H9 (cell line): ENCODE results near the gene GSX2. TPM values are rescaled to one million over a fixed set of nuclear protein-coding genes. Genes with fewer than 3 reads are reported as not detected.

ENCODE experiments used
- DNase-seq: peaks from one replicate; pipeline ENCODE4 v3.0.0-alpha.2; 2017
- H2AFZ ChIP-seq: one replicate; pipeline ENCODE4 v1.6.1; 2013; ENCODE audit warnings: mild to moderate bottlenecking, low read length, control low read depth, moderate library complexity
- H2AK5ac ChIP-seq: 2 replicates; pipeline ENCODE4 v1.6.1; 2013; ENCODE audit warnings: low read length, control low read depth, mixed read lengths; ENCODE audit not compliant: insufficient read length
- H2BK120ac ChIP-seq: one replicate; pipeline ENCODE4 v1.6.1; 2013; ENCODE audit warnings: low read depth, mild to moderate bottlenecking, low read length, control low read depth, inconsistent platforms; ENCODE audit not compliant: poor library complexity, severe bottlenecking
- H2BK12ac ChIP-seq: 2 replicates; pipeline ENCODE4 v1.6.1; 2013; ENCODE audit warnings: low read length, control low read depth, mixed read lengths, low read depth; ENCODE audit not compliant: insufficient read length
- H2BK15ac ChIP-seq: 2 replicates; pipeline ENCODE4 v1.6.1; 2013; ENCODE audit warnings: low read depth, low read length, control low read depth
- H2BK20ac ChIP-seq: one replicate; pipeline ENCODE4 v1.6.1; 2013; ENCODE audit warnings: low read depth, mild to moderate bottlenecking, low read length, control low read depth, inconsistent platforms; ENCODE audit not compliant: poor library complexity, severe bottlenecking
- H2BK5ac ChIP-seq: 2 replicates; pipeline ENCODE4 v1.6.1; 2013; ENCODE audit warnings: low read length, control low read depth, mixed read lengths; ENCODE audit not compliant: insufficient read length
- H3K14ac ChIP-seq: 2 replicates; pipeline ENCODE4 v1.6.1; 2013; ENCODE audit warnings: low read length, control low read depth; ENCODE audit not compliant: insufficient read depth
- H3K18ac ChIP-seq: 2 replicates; pipeline ENCODE4 v1.6.1; 2013; ENCODE audit warnings: low read depth, mild to moderate bottlenecking, mixed read lengths, low read length, control low read depth; ENCODE audit not compliant: insufficient read length
- H3K23ac ChIP-seq: 2 replicates; pipeline ENCODE4 v1.6.1; 2013; ENCODE audit warnings: low read length, control low read depth, mixed read lengths, low read depth; ENCODE audit not compliant: insufficient read length
- H3K23me2 ChIP-seq: 2 replicates; pipeline ENCODE4 v1.6.1; 2013; ENCODE audit warnings: low read depth, mild to moderate bottlenecking, mixed read lengths, low read length, control low read depth; ENCODE audit not compliant: insufficient read length, poor library complexity, severe bottlenecking
- H3K27ac ChIP-seq: 2 replicates; pipeline ENCODE4 v1.5.1; 2013; ENCODE audit warnings: low read length, control low read depth, mixed read lengths, low read depth; ENCODE audit not compliant: insufficient read length
- H3K27me3 ChIP-seq: 2 replicates; pipeline ENCODE4 v1.6.1; 2013; ENCODE audit warnings: low read length, control low read depth, inconsistent platforms; ENCODE audit not compliant: insufficient read depth
- H3K4ac ChIP-seq: 2 replicates; pipeline ENCODE4 v1.6.1; 2013; ENCODE audit warnings: low read depth, mild to moderate bottlenecking, control low read depth, inconsistent platforms, low read length, moderate library complexity
- H3K4me1 ChIP-seq: 2 replicates; pipeline ENCODE4 v1.6.1; 2013; ENCODE audit warnings: low read length, control low read depth, inconsistent platforms; ENCODE audit not compliant: insufficient read depth
- H3K4me2 ChIP-seq: 2 replicates; pipeline ENCODE4 v1.6.1; 2013; ENCODE audit warnings: low read length, control low read depth, mixed read lengths; ENCODE audit not compliant: insufficient read length, insufficient read depth
- H3K56ac ChIP-seq: 2 replicates; pipeline ENCODE4 v1.6.1; 2013; ENCODE audit warnings: low read depth, mild to moderate bottlenecking, mixed read lengths, low read length, control low read depth; ENCODE audit not compliant: insufficient read length
- H3K79me1 ChIP-seq: 2 replicates; pipeline ENCODE4 v1.6.1; 2013; ENCODE audit warnings: low read depth, mild to moderate bottlenecking, moderate library complexity, low read length, control low read depth, inconsistent platforms; ENCODE audit not compliant: insufficient read depth, poor library complexity, severe bottlenecking
- H3K79me2 ChIP-seq: 2 replicates; pipeline ENCODE4 v1.6.1; 2013; ENCODE audit warnings: low read length, control low read depth, inconsistent platforms; ENCODE audit not compliant: insufficient read depth
- H3K9ac ChIP-seq: 2 replicates; pipeline ENCODE4 v1.6.1; 2013; ENCODE audit warnings: low read length, control low read depth, mixed read lengths; ENCODE audit not compliant: insufficient read length; ENCODE audit errors: extremely low read depth
- H3K9me3 ChIP-seq: one replicate; pipeline ENCODE4 v1.6.1; 2013; ENCODE audit warnings: low read depth, low read length, inconsistent platforms; ENCODE audit not compliant: control insufficient read depth
- H3T11ph ChIP-seq: one replicate; pipeline ENCODE4 v1.6.1; 2013; ENCODE audit warnings: mild to moderate bottlenecking, low read length, control low read depth, inconsistent platforms
- H4K20me1 ChIP-seq: one replicate; pipeline ENCODE4 v1.6.1; 2013; ENCODE audit not compliant: control insufficient read depth, insufficient read length, insufficient read depth
- H4K5ac ChIP-seq: 2 replicates; pipeline ENCODE4 v1.6.1; 2013; ENCODE audit warnings: low read depth, mild to moderate bottlenecking, mixed read lengths, low read length, control low read depth; ENCODE audit not compliant: insufficient read length
- H4K8ac ChIP-seq: replicated peaks from 2 replicates; pipeline ENCODE4 v1.6.1; 2013; ENCODE audit warnings: low read length, control low read depth, mixed read lengths, low read depth; ENCODE audit not compliant: insufficient read length
- H4K91ac ChIP-seq: 2 replicates; pipeline ENCODE4 v1.6.1; 2013; ENCODE audit warnings: low read depth, mild to moderate bottlenecking, moderate library complexity, mixed read lengths, low read length, control low read depth; ENCODE audit not compliant: insufficient read length
- H3K27ac Mint-ChIP-seq, 3 experiments: 2 replicates in 2 of 3; 3 replicates in 1 of 3; pipeline ENCODE4 v1.8.0; 2020 to 2021; ENCODE audit warnings: mixed read lengths in 3 of 3, mild to moderate bottlenecking in 1 of 3, moderate library complexity in 1 of 3
- H3K27me3 Mint-ChIP-seq: 2 replicates; pipeline ENCODE4 v1.8.0; 2021; ENCODE audit warnings: low read depth, mild to moderate bottlenecking, moderate library complexity, mixed read lengths
- H3K36me3 Mint-ChIP-seq, 3 experiments: 2 replicates in 2 of 3; 3 replicates in 1 of 3; pipeline ENCODE4 v1.8.0; 2020 to 2021; ENCODE audit warnings: low read depth in 3 of 3, mixed read lengths in 3 of 3; ENCODE audit not compliant: insufficient read depth in 1 of 3
- H3K4me1 Mint-ChIP-seq, 2 experiments: 2 replicates each; pipeline ENCODE4 v1.8.0; 2020; ENCODE audit warnings: mixed read lengths in 2 of 2
- H3K4me3 Mint-ChIP-seq, 2 experiments: 2 replicates in 1 of 2; 3 replicates in 1 of 2; pipeline ENCODE4 v1.8.0; 2020 to 2021; ENCODE audit warnings: mild to moderate bottlenecking in 2 of 2, mixed read lengths in 2 of 2, moderate library complexity in 1 of 2
- H3K9me3 Mint-ChIP-seq, 2 experiments: 2 replicates in 1 of 2; 3 replicates in 1 of 2; pipeline ENCODE4 v1.8.0; 2020; ENCODE audit warnings: mild to moderate bottlenecking in 2 of 2, mixed read lengths in 2 of 2, moderate library complexity in 1 of 2
- CTCF ChIP-seq: fragments of 200-600 bp; sonication (generic); conservative IDR thresholded peaks from 3 replicates; pipeline ENCODE4 v1.8.0; 2021; ENCODE audit warnings: antibody characterized with exemption, mild to moderate bottlenecking
- WGBS: extraction: QIAGEN DNeasy Blood & Tissue Kit; methylation state at CpG from one replicate; pipeline ENCODE4 v1.1.7; 2013; ENCODE audit warnings: missing lambda C conversion rate, low lambda C conversion rate, mixed read lengths; ENCODE audit not compliant: insufficient read length; ENCODE audit errors: extremely low coverage; 5-methylcytosine and 5-hydroxymethylcytosine counted together
- total RNA-seq: library from RNA; stranded (reverse); gene quantifications from 2 replicates; pipeline ENCODE4 v1.2.1, GENCODE V29; 2021

Gene GSX2
- total RNA-seq, 1 experiment from 2014 or later = not detected

- H3K18ac ChIP-seq = no peak overlapping the region
- no peak overlapping the region for H2AK5ac ChIP-seq
- no peak overlapping the region for H2BK15ac ChIP-seq
- no peak overlapping the region for H3T11ph ChIP-seq
- no peaks in the 10 kb centered on the region for H3K79me2 ChIP-seq
- H3K56ac ChIP-seq = no peak overlapping the region
- H3K4me2 ChIP-seq = peak overlapping the region; percentile 99
- H2BK5ac ChIP-seq = no peak overlapping the region
- H4K5ac ChIP-seq = no peak overlapping the region
- no peak overlapping the region for H2BK12ac ChIP-seq
- H2BK120ac ChIP-seq = no peak overlapping the region
- peaks cover 11% of the 10 kb centered on the region for H3K23me2 ChIP-seq
- Mint-ChIP-seq H3K27me3 (peaks cover 97% of the 10 kb centered on the region), H3K36me3 (no peaks in the 10 kb centered on the region), H3K4me1 (peaks cover 48 to 50% of the 10 kb centered on the region in 2 experiments), H3K9me3 (peaks cover 0 to 1% of the 10 kb centered on the region in 2 experiments; a peak in 1 of 5 replicates), H3K4me3 (peak overlapping the region; percentile 59 to 77), H3K27ac (no peak overlapping the region)
- TF ChIP-seq CTCF = no peak
- no peaks in the 10 kb centered on the region for H3K79me1 ChIP-seq
- DNase-seq = peak; percentile 36
- H3K9ac ChIP-seq = peak overlapping the region; percentile 45
- H3K27ac ChIP-seq = no peak overlapping the region
- H4K91ac ChIP-seq = no peak overlapping the region
- no CpG with 5 or more reads among the region's 48 CpGs for WGBS
- H2BK20ac ChIP-seq = no peak overlapping the region
- H4K8ac ChIP-seq = no peak overlapping the region
- H3K27me3 ChIP-seq = peaks cover 64% of the 10 kb centered on the region
- no peak overlapping the region for H2AFZ ChIP-seq
- peaks cover 3% of the 10 kb centered on the region for H4K20me1 ChIP-seq
- H3K4me1 ChIP-seq = peaks cover 9% of the 10 kb centered on the region
- H3K9me3 ChIP-seq = no peaks in the 10 kb centered on the region
- no peak overlapping the region for H3K23ac ChIP-seq
- H3K14ac ChIP-seq = peak overlapping the region; percentile 27; the same call in 1 of the 2 replicates
- H3K4ac ChIP-seq = no peak overlapping the region
Measured at GRCh38 chr4:54091637-54092404, 8.1 kb upstream of the GSX2 start.
